CD4-positive, alpha-beta T cell treated with Interleukin-1 beta for 1 hour (primary cell): ENCODE results near the gene RAD51AP1.

Experiments used
- DNase-seq, 2 donors: peaks; one replicate each; pipeline ENCODE4 v3.0.0-alpha.2; 2020 to 2022

Gene RAD51AP1

GRCh38 chr12:4595881-4596280 lies 57.2 kb downstream of the RAD51AP1 start:
- DNase-seq = no peak

GRCh38 chr12:4603421-4603820 lies 64.7 kb downstream of the RAD51AP1 start:
- DNase-seq = no peak

GRCh38 chr12:4603946-4604345 lies 65.3 kb downstream of the RAD51AP1 start:
- no peak for DNase-seq

- peak; percentile 81 for DNase-seq
These were observed 66.0 kb downstream of the RAD51AP1 start for GRCh38 chr12:4604684-4605193.

GRCh38 chr12:4607056-4607455 lies 68.4 kb downstream of the RAD51AP1 start:
- DNase-seq = no peak

- no peak for DNase-seq
These were observed 70.4 kb downstream of the RAD51AP1 start for GRCh38 chr12:4609071-4609470.
